GM20000 (cell line): ENCODE data around the gene FIG4.

Experiments
- DNase-seq: peaks from one replicate; pipeline ENCODE4 v3.0.0; 2012; ENCODE audit warnings: low spot score
- CTCF ChIP-seq: IDR thresholded peaks from 2 replicates; pipeline ENCODE4 v1.5.1; 2012; ENCODE audit warnings: mild to moderate bottlenecking, control low read depth; ENCODE audit errors: extremely low read depth, missing control alignments

The FIG4 gene

GRCh38 chr6:109834131-109834530 lies 143.0 kb downstream of the FIG4 start:
- no peak for TF ChIP-seq CTCF
- no peak for DNase-seq

GRCh38 chr6:109834595-109835437 lies 143.7 kb downstream of the FIG4 start:
- no peak for TF ChIP-seq CTCF
- DNase-seq = no peak

- no peak for TF ChIP-seq CTCF
- no peak for DNase-seq
These were observed 148.9 kb downstream of the FIG4 start for GRCh38 chr6:109840034-109840433.

- no peak for TF ChIP-seq CTCF
- no peak for DNase-seq
These were observed 149.7 kb downstream of the FIG4 start for GRCh38 chr6:109840796-109841195.

- TF ChIP-seq CTCF = no peak
- no peak for DNase-seq
These were observed 150.8 kb downstream of the FIG4 start for GRCh38 chr6:109841869-109842268.

GRCh38 chr6:109852713-109853112 lies 161.6 kb downstream of the FIG4 start:
- DNase-seq = no peak

GRCh38 chr6:109853426-109853825 lies 162.3 kb downstream of the FIG4 start:
- DNase-seq = no peak

More at GRCh38 chr6:109852713-109853112, 161.6 kb downstream of the FIG4 start:
- TF ChIP-seq CTCF = no peak

More at GRCh38 chr6:109853426-109853825, 162.3 kb downstream of the FIG4 start:
- no peak for TF ChIP-seq CTCF
